GM12801 (cell line): ENCODE results near the gene CFAP299.

Experiments used
- CTCF ChIP-seq: IDR thresholded peaks from one replicate; pipeline ENCODE4 v1.5.1; 2011; ENCODE audit warnings: control low read depth; ENCODE audit not compliant: insufficient read length; ENCODE audit errors: extremely low read depth

The CFAP299 gene

GRCh38 chr4:80335554-80336358 is at the start of gene CFAP299:
Gene CFAP299, plus strand, starts transcription at chr4:80335730.
- no peak for TF ChIP-seq CTCF

DNA sequence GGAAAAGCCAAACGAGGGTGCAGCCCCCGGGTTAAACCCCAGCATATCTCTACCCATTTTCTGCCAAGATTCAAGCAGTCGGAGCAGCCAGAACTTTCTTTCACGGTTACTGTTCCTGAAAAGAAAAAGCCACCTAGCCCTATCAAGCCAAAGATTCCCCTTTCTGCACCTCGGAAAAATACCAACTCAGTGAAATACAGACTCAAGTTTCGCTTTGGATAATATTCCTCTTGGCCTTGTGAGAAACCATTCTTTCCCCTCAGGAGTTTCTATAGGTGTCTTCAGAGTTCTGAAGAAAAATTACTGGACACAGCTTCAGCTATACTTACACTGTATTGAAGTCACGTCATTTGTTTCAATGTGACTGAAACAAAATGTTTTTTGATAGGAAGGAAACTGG is 49.1 kb upstream of the CFAP299 start:
- TF ChIP-seq CTCF: no peak

DNA sequence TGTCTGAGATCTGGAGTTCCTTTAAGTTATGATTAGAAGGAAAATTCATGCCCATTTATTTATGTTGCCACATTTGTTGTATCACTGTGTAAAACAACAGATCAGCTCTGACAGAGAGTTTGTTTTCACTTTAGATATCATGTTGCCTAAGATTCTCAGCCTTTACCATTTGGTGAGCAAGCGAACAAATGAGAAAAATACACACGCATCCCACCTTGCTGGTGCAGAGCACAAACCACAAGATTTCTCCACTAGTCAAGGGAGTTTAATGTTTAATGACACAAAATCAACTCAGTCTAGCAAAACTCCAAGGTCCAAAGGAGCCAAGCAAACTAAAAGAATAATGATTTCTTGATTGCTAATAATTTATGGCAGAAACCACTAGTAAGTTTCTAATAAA is 41.3 kb upstream of the CFAP299 start:
- TF ChIP-seq CTCF: no peak

GRCh38 chr4:80295336-80295735 is 40.2 kb upstream of the CFAP299 start:
- TF ChIP-seq CTCF: no peak

DNA sequence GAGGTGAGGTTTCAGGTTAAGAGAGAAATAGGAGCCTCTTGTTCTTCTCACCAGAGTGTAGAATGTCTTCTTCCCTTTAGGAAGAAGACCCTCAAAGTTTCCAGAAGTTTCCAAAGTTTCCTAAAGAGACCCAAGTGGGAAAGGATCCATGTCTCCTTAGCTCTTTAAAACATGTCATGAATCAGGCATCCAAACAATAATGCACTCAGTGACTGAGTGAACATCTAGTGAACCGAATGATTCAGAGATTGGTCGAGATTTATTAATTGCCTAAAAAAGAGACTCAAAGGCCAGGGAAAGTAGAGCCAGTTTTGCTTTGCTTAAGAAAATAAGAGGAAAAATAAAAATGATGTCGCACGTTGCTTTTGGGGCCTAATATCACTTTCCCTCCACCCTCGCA is 39.7 kb upstream of the CFAP299 start:
- TF ChIP-seq CTCF: no peak

DNA sequence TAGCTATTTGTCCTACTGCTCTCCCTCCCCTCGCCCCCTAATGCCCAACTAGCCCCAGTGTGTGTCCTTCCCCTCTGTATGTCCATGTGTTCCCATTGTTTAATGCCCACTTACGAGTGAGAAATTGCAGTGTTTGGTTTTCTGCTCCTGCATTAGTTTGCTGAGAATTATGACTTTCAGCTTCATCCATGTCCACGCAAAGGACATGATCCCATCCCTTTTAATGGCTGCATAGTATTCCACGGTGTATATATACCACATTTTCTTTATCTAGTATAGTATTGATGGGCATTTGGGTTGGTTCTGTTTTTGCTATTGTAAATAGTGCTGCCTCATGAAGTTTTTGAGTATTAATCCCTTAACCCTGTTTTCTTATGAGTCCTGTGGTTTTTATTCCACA is 33.6 kb upstream of the CFAP299 start:
- no peak for TF ChIP-seq CTCF

DNA sequence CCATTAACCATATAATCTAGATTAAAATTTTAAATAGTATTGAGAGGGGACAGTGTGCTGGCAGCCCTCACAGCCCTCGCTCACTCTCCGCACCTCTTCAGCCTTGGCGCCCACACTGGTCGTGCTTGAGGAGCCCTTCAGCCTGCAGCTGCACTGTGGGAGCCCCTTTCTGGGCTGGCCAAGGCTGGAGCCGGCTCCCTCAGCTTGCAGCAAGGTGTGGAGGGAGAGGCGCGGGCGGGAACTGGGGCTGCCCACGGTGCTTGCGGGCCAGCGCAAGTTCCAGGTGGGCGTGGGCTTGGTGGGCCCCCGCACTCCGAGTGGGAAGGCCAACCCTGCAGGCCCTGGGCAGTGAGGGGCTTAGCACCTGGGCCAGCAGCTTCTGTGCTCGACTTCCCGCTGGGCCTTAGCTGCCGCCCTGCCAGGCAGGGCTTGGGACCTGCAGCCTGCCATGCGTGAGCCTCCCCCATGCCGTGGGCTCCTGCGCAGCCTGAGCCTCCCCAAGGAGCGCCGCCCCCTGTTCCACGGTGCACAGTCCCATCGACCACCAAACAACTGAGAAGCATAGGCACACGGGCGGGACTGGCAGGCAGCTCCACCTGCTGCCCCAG is 32.8 kb upstream of the CFAP299 start:
- TF ChIP-seq CTCF: no peak
